ENCODE data around the gene DOCK4.

GRCh38 chr7:112005205-112005775, 200.9 kb downstream of the DOCK4 start:
- no peak for TF ChIP-seq CTCF (IDR thresholded peaks at IDR 0.05)
- TF ChIP-seq POLR2A (IDR thresholded peaks at IDR 0.05) = no peak
- no peak for TF ChIP-seq POLR2AphosphoS5 (IDR thresholded peaks at IDR 0.05)
- no peak for TF ChIP-seq EP300 (IDR thresholded peaks at IDR 0.05)
